Measurements from ENCODE around the gene NISCH.

The NISCH gene

DNA sequence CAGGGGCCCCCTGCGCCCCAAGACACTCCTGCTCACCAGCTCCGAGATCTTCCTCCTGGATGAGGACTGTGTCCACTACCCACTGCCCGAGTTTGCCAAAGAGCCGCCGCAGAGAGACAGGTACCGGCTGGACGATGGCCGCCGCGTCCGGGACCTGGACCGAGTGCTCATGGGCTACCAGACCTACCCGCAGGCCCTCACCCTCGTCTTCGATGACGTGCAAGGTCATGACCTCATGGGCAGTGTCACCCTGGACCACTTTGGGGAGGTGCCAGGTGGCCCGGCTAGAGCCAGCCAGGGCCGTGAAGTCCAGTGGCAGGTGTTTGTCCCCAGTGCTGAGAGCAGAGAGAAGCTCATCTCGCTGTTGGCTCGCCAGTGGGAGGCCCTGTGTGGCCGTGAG, 36.7 kb downstream of the NISCH start:
- TF ChIP-seq, protein P1, sequence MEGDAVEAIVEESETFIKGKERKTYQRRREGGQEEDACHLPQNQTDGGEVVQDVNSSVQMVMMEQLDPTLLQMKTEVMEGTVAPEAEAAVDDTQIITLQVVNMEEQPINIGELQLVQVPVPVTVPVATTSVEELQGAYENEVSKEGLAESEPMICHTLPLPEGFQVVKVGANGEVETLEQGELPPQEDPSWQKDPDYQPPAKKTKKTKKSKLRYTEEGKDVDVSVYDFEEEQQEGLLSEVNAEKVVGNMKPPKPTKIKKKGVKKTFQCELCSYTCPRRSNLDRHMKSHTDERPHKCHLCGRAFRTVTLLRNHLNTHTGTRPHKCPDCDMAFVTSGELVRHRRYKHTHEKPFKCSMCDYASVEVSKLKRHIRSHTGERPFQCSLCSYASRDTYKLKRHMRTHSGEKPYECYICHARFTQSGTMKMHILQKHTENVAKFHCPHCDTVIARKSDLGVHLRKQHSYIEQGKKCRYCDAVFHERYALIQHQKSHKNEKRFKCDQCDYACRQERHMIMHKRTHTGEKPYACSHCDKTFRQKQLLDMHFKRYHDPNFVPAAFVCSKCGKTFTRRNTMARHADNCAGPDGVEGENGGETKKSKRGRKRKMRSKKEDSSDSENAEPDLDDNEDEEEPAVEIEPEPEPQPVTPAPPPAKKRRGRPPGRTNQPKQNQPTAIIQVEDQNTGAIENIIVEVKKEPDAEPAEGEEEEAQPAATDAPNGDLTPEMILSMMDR (conservative IDR thresholded peaks at IDR 0.05): no peak
- H3K27ac ChIP-seq: no peak overlapping the region

GRCh38 chr3:52493232-52494017, 38.0 kb downstream of the NISCH start:
- H3K27ac ChIP-seq: no peak overlapping the region

DNA sequence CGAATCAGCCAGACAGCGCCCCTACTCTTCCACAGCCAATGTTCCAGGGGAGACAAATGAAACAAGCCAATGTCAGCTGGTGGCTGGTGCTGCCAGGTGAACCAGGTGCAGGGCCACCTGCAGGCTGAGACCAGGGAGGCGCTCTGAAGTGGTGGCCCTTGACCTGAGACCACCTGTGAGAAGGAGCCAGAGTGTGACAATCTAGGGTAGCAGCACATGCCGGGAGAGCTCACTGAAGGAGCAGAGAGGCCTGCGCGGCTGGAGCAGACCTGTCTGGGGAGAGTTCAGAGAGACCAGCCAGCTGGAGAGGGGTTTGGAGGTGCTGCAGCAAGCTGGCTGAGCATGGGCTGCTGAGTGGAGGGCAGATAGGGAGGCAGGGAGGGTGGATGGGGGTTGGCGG, 39.0 kb downstream of the NISCH start:
- no peak overlapping the region for H3K27ac ChIP-seq
- TF ChIP-seq, protein P1 (conservative IDR thresholded peaks at IDR 0.05): no peak

More at GRCh38 chr3:52493232-52494017, 38.0 kb downstream of the NISCH start:
- TF ChIP-seq, protein P1 (conservative IDR thresholded peaks at IDR 0.05): no peak

- no peak within 1 kb of the TSS for H3K27ac ChIP-seq
- TF ChIP-seq, protein P1 (conservative IDR thresholded peaks at IDR 0.05): no peak
These were observed 39.6 kb downstream of the NISCH start, which contains the start of gene STAB1 for GRCh38 chr3:52494886-52495495. STAB1 (plus strand) TSS chr3:52495338; CDS start chr3:52495414, 76 bp downstream.

GRCh38 chr3:52495777-52496602, 40.6 kb downstream of the NISCH start:
- H3K27ac ChIP-seq: no peak overlapping the region
- TF ChIP-seq, protein P1 (conservative IDR thresholded peaks at IDR 0.05): no peak

DNA sequence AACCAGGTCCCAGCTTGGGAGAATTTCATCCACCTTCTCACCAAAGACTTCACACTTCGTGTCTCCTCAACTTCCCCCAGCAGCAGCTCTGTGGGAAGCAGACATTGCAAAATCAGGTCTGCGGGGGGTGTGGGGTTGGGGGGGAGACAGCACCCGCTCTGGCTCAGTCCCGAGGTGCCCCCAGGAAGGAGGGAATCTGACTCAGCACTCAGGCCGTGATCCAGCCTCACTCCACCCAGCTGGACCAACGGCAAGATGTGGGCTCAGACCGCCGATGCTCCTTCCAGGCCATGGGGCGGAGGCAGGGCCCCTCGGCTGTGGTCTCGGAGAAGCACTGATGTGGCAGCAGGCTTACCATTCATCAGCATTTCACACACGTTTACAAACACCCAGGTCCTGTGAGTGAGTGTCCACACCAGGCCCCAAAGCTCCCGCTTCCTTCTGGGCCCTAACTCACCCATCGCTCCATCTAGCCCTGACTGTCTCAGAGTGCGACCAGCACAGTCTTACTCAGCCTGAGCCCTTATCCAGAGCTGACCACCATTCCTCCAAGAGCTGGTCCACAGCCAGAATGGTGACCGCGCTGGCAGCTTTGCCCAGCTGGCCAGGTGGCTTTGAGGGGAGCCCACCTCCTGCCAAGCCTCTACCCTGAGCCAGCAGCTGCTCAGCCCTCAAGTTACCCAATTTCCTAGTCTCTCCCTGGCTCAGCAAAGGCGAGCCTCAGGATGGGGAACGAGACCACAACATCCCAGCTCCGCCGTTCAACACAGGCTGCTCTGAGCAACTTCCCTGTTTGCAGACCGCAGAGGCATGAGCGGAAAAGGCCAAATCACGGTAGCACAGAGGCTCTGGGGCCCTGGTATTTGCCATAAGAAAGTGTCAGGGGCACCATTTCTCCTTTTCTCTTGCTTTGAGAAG, 43.0 kb downstream of the NISCH start:
- no peak overlapping the region for H3K27ac ChIP-seq
- TF ChIP-seq, protein P1 (conservative IDR thresholded peaks at IDR 0.05): no peak

Measured in VCaP (cell line).